ENCODE data around the gene PDE4A.
"Not testable (repeated sequence)": the region's sequence is repeated elsewhere in the genome, so short reads cannot be mapped to it uniquely, and the experiment has no call there.

The PDE4A gene

DNA sequence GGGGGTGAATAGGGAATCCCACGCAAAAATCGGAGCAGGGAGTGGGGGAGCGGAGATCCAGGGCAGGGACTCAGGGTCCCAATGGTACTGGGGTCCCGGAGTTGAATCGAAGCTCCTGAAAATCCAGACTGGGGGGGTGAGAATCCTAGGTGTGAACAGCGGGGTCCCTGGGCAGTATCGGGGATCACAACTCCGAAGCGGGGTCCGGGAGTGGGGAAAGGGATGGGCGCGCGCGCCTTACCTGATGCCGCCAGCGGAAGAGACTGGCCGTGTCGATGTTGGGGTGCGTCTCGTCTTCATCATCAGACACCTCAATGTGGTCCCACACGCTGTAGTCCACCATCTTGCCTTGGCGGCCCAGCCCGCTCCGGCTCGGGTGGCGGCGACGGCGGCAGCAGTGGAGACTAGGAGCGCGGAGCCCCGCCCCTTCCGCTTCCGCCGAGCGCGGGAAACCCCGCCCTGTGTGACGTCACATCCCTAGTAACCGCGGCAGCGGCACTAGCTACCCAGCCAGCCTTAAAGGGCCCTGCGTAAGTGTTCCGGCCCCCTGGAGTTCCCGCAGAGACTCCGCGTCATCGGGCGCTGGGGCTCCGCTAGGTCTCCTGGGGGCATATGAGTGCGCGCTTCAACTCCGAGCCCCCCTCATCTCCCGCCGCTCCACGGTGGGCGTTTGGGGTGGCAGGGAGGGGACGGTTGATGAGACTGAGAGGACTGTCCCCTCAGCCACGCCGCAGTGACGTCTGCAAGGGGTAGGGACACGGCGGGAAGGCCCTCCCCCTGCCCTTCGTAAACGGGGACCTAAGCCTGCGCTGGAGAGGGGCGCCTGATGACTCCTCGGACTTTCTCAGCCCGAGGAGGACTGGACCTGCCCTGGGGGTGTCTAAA, 17.0 kb upstream of the PDE4A start, which contains the start of gene CDC37:
Gene CDC37 (minus strand): TSS at position 406 of the 885 bp plus-strand sequence. CDS start 63 bp downstream, at position 343.
- DNase-seq (ENCODE audit: low spot score): peak; percentile 96

DNA sequence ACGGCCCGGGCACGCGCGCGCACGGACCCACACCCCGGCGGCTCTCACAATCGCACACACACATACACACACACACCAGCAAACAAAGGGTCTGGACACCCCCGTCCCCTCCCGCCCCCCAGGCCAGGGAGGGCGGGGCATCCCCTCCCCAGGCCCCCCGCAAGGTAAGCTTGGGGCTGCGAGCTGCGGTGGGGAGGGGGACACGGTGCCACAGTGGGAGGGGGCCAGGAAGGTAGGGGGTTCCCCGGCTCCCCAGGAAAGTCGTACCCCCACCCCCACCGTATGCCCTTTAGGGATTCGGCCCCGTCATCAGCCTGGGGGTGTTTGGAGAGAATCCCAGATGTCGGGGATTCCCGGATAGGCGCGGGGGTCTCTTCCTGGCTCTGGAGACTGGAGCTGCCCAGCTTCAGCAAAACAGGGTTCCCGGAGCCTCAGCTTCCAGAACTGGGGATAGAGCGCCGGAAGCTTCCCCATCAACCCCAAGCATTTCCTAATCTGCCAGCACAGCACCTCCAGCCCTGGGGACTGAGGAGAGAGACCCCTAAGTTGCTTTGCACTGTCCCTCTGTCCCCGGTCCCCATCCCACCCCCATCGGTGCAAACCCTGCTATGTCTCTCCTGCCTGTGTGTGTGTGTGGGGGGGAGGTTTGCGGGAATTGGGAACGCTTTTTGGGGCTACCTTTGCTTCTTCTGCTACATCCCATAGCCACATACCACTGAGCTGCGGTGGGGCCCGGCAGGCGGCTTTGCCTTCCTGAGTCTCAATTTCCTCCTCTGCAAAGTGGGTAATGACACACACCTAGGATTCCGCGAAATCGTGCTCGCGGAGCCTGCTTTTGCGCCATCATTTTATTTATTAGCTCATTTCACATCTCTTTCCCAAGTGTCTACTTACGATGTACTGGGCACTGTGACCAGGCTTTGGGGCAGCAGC, 15.2 kb upstream of the PDE4A start:
- DNase-seq (ENCODE audit: low spot score): no peak

DNA sequence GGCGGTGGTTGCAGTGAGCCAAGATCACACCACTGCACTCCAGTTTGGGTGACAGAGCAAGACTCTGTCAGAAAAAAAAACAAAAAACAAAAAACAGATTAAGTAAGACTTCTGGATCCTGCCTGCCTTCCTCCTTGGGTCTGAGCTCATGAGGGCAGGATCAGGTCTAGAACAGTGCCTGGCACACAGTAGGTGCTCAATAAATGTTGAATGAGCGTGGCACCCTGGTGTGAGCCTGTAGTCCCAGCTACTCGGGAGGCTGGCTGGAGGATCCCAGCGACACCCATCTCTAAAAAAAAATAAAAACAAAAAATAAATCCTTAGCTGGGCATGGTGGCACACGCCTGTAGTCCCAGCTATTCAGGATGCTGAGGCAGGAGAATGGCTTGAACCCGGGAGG, 14.1 kb upstream of the PDE4A start:
- DNase-seq (ENCODE audit: low spot score): no peak

DNA sequence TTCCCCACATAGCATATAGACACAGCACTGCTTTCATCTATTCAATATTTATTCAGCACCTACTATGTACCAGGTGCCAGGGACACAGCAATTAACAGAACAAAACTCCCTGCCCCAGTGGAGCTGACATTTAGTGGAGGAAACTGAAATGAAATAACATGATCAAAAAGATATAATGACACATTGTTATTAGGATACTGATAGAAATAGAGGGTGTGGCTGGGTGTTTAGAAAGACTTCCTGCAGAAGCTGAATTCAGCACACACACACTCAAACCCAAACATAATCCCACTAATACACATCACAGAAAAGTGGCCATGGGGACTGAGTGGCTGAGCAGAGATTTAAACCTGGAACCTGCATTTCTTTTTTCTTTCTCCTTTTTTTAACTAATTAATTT, 13.2 kb upstream of the PDE4A start:
- no peak for DNase-seq (ENCODE audit: low spot score)

DNA sequence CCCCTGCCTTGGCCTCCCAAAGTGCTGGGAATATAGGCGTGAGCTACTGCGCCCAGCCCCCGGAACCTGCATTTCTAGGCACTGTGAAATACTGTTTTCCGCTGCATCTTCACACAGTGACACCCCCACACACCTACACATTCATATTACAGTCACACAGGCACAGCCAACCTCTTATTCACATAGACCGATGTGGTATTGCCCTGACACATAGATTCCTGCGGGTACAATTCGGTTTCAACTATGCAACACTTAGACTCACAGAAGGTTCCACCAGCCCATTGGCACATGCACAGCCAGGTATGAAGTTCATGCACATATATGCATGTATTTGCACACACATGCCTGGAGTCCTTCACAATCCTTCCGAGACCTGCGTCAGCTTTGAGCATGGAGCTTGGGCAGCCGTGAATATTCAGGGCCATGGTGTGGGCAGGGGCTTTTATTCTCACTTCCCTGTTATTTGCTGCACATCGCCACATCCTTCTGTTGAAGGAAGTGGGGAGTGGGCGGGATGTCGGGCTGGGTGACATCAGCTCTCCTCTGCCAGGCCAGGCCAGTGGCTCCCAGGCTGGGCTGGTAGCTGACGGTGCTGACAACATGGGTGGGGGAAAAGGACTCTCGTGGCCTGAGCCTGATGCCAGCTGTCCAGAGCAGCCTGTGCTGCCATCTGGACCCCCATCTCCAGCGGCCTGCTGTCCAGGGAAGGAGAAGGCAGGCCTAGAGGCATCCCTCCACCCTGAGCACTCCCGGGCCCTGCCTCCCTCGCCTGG, 11.6 kb upstream of the PDE4A start:
- DNase-seq (ENCODE audit: low spot score): no peak

DNA sequence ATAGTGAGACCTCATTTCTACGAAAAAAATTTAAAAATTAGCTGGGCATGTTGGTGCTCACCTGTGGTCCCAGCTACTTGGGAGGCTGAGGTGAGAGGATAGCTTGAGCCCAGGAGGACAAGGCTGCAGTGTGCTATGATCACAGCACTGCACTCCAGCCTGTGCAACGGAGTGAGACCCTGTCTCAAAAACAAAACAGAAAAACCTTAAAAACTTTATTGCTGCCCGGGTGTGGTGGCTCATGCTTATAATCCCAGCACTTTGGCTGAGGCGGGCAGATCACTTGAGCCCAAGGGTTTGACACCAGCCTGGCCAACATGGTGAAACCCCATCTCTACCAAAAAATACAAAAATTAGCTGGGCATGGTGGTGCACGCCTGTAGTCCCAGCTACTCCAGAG, 9.1 kb upstream of the PDE4A start:
- DNase-seq (ENCODE audit: low spot score): not testable (repeated sequence)

DNA sequence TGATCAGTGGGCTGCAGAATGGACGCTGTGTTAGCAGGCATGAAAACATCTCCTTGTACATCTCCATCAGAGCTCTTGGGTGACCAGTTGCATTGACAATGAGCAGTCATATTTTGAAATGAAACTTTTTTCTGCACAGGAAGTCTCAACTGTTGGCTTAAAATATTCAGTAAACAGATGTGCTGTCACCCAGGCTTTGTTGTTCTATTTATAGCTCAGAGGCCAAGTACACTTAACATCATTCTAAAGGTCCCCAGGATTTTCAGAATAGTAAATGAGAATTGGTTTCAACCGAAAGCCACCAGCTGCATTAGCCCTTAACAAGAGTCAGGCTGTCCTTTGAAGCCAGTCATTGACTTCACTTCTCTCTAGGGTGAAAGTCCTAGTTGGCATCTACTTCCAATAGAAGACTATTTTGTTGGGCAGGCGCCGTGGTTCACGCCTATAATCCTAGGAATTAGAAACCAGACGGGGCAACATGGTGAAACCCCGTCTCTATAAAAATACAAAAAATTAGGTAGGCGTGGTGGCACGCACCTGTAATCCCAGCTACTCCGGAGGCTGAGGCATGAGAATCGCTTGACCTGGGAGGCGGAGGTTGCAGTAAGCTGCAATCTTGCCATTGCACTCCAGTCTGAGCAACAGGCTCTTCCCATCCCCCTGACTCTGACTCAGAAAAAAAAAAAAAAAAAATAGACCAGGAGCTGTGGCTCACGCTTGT, 7.9 kb upstream of the PDE4A start:
- DNase-seq (ENCODE audit: low spot score): no peak

DNA sequence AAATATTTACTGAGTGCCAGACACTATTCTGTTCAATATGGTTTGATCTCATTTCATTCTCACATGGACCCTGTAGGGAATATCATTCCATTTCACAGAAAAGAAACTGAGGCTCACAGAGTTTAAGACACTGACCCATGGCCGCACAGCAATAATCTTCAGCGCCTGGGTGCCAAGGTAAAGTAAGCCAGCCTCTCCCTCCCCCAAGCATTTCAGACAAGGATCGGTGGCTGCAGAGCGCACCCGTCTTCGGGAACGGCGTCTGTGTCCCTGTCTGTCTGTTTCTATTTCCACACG, 4.3 kb upstream of the PDE4A start:
- no peak for DNase-seq (ENCODE audit: low spot score)

DNA sequence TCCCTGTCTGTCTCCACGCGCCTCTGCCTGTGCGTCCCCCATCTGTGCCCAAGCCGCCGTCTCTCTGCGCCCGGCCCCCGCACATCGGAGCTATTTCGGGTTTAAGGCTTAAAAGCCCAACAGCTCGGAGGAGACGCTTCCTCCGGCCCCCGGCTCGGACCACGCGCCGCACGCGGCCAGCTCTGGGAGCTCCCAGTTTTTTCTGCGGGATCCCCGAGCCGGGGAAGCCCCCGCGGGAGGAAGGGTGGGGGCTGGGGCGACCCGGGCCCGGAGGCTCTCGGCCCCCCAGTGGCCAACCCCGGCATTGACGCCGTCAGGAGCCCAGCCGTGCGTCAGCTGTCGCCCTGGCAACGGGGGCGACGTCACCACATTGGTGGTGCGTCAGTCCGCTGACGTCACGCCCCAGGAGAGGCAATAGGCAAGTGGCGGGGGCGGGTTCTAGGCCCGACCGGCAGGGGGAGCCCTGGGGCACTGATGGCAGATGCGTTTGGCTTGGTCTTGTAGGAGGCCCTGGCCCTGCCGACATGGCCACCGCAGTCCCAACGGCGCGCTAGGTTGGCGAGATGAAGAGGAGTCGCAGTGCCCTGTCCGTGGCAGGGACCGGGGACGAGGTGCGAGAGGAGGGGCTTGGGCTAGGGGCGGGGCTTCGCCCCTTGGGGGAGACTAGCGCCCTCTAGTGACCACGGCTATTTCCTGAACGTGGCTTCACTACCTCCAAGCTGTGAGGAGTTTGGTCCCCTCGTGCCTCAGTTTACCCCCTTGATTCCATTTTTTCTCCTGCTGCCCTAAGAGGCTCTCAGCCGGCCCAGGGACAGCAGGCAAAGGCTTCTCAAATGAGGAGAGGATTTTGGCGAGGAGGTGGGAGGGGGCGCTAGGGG, 3.7 kb upstream of the PDE4A start:
- DNase-seq (ENCODE audit: low spot score): peak; percentile 91

DNA sequence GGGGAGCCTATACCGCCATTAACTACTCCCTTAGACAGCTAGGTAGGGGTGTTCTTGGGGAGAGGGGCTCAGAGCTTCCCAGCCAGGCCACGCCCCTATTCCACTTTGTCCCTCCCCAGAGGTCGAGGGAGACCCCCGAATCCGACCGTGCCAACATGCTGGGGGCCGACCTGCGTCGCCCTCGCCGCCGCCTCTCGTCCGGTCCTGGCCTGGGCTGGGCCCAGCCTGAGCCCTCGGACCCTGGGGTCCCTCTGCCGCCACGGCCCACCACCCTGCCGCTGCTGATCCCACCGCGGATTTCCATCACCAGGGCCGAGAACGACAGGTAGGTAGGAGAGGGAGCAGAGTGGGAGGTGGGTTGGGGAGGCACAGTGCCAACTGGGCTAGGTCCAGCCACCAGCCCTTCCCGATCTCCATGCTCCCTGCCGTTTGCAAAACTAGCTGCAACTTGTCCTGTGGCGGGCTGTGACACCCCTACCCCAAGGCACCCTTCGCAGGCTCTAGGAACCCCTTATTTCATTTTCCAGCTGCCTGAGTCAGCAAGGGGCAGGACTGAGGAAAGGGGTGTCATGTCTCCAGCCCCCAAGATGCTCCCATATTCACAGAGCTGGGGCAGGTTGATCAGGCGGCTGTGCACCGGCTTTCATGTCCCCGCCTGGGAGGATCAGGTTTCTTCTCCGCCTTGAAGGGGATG, 2.6 kb upstream of the PDE4A start:
- no peak for DNase-seq (ENCODE audit: low spot score)

DNA sequence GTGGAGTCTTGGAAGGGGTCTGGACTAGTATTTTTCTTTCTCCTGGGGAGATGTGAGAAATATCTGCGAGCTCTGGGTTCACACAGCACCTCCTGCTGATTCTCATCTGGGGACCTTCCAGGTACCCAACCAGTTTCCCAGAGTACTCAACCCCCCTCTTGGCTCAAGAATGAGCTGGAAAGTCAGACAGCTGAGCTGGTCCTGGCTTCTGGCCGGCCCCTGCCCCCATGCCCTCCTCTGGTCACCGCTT, 2.2 kb upstream of the PDE4A start:
- DNase-seq (ENCODE audit: low spot score): no peak

DNA sequence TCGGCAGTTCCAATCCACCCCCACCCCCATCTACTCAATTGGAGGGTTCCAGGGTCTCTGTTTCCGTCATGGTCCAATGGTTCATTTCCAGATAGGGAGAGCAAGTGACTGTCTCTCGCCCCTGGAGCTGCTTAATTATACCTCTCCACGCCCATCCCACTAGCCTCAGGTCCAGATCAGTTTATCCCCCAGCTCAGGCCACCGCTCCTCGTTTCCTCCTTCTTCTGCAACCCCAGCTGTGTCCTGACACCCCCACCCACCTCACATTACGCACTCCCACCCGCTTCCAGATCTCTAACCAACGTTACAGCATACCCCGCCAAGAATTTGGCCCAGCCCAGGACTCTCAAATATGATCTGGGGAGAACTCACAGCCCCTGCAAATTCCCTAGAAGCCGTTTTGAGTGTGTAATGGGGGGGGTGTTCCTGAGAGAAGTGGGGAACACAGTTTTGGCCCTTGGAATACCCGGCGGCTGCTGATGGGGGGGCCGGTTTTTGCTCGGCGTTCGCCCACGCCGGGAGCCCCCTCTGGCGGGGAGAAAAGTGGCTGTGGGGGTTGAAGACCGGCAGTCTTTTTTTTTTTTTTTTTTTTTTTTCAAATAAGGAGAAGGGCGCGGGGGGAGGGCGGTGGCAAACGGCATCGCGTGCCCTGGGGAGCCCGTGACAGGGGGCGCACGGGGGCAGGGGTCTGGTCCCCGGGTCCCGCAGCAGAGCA, 1.7 kb upstream of the PDE4A start:
- DNase-seq (ENCODE audit: low spot score): no peak

DNA sequence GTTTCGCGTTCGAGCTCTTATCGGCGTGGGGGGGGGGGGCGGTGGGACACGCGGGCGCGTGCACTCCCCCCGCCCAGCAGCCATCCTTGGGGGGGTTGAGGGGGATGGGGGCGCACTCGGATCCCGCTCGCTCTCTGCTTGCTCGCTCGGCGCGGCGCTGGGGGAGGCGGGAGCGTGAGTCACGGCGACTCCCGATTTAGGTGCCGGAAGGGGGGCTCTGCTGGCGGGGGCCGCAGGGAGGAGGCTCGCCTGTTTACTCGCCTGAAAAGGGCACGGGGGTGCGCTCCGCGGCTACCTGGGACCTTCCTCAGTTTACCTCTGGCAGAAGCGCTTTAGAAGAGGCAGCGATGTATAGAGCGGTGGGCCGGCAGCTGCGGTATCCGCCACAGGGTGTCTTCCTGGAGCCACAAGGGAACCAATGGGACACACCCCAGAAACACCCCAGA, 1.1 kb upstream of the PDE4A start:
- no peak for DNase-seq (ENCODE audit: low spot score)

DNA sequence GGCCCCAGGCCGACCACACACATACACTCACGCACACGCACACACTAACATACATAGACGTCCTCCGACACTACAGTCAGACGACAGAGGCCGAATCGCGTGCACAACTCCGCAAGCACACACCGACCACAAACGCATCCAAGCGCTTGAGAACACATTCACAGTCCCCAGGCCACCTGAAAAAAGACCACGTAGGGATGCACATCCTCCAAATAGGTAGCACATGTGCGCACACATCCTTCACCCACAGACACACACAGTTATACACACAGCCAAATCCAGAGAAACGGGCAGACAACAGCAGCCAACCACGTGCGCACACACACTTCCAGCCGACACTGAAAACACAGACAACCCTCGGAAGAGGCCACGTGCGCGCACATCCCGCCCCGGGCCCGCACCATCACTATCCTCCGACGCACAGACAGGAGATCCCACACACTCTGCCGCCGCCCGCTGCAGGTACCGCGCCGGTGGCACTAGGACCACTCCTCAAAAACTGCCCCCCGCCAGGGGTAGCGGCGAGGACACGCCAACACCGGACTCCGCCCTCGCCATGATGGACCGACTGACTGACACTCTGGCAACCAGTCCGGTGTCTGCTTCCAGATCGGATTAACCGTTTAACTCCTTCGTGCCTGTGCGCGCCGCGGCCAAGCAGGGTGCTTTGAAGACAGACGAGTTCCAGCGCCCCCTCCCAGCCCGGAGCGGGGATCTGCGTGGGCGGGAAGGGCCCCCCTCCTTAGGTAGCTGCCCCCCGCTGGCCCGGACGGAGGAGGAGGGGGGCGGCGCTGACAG, 493 bp upstream of the PDE4A start:
- no peak for DNase-seq (ENCODE audit: low spot score)

DNA sequence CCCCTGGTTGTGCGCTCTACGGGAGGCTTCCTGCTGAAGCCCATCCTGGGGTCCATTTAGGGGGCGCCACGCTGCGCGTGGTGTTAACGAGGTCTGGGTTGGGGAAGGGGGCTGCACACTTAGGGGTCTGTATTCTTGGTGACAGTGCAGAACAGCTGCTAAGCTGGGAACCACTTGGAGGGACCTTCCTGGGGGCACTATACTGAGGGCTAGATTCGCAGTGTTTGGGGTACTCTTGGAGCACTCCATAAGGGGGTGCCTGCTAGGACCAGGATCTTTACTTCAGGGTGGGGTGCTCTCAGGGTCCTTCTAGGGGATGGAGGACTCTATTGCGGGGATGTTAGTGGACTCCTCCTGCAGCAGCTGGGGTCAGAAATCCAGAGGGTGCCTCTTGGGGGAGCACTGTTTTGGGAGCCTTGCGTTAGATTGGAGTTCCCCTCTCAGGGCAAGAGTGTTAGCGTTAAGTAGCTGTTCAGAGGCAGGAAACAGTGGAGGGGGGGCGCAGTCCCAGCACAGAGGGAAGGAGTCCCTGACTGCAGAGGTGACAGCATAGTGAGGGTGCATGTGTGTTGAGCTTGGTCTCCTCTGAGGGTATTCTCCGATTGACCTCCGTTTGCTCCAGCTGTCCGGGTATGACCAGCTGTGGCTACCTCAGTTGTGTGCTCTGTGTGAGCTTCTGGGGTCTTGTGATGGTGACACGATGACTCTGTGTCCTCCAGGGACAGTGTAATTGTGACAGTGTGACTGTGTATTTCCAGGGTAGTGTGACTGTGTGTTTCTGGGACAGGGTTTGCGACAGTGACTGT, 1.1 kb downstream of the PDE4A start:
- no peak for DNase-seq (ENCODE audit: low spot score)

DNA sequence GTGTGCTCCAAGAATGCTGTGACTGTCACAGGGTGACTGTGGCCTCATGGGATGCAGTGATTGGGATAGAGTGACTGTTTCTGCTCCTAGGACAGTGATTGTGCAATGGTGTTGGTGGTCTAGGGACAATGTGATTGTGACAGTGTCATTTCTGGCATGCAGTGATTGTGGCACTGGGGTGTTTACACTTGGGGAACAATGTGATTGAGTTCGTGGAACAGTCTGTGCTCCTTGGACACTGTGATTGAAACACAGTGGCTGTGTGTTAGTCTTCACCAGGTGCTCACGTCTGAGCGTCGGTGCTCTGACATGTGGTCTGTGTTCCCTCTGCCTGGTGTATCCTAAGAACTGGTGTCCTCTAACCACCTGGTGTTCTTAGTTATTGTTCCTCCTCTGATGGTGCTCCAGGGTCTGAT, 1.7 kb downstream of the PDE4A start:
- no peak for DNase-seq (ENCODE audit: low spot score)

DNA sequence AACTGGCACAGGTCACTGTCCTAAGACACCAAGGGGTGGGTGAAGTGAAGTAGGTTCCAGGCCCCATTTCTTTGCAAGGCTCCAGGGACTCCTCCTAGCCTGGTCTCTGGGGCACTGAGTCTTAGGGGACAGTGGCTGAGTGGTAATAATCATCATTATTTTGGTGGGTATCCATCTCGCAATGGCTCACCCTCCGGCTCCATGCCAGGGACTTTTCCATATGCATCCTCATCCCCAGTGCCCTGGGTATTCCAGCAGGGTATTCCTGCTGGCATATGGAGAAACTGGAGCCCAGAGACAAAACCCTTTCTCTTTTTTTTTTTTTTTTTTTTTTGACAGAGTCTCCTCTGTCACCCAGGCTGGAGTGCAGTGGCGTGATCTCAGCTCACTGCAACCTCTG, 2.5 kb downstream of the PDE4A start:
- DNase-seq (ENCODE audit: low spot score): no peak
